ENCODE results near the gene MTO1.

MTO1 gene

DNA sequence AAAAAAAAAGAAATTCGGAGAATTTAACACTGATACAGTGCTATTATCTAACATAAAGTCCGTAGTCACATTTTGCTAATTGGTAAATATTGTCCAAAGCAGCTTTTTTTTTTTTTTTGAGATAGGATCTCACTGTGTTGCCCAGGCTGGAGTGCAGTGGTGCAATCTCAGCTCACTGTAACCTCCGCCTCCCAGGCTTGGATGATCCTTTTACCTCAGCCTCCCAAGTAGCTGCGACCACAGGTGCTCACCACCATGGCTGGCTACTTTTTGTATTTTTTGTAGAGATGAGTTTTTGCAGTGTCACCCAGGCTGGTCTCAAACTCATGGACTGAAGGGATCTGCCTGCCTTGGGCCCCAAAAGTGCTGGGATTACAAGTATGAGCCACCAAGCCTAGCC, 15.9 kb downstream of the MTO1 start:
- H3K4me3 ChIP-seq (ENCODE audit: low read length) = no peak overlapping the region
- DNase-seq (ENCODE audit: low read depth) = no peak
- TF ChIP-seq CTCF (conservative IDR thresholded peaks at IDR 0.05; ENCODE audit: low read length) = no peak

DNA sequence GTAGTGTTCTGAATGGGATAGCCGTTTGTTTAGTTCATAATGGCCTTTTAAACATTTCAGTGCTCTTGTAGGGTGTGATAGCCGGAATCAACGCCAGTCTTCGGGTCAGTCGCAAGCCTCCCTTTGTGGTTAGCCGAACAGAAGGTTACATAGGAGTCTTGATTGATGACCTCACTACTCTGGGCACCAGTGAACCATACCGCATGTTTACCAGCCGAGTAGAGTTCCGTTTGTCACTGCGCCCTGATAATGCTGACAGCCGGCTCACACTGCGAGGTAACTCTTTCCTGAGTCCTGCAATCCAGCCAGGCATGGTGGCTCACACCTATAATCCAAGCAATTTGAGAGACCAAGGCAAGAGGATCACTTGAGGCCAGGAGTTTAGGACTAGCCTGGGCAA, 20.4 kb downstream of the MTO1 start:
- TF ChIP-seq CTCF (conservative IDR thresholded peaks at IDR 0.05; ENCODE audit: low read length) = no peak
- H3K4me3 ChIP-seq (ENCODE audit: low read length) = no peak overlapping the region

DNA sequence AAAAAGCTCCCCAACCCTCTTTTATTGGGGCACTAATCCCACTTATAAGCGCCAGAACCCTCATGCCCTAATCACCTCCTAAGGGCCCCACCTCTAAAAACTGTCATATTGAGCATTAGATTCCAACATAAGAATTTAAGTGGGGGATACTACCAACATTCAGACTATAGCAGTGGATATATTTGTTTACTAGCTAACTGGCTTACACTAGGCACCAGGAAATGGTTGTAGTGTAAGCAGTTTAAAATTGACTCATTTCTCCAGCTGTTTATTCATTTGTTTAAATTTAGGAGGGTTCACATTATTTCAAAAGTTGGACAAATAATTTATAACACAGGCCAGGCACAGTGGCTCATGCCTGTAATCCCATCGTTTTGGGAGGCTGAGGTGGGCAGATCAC, 22.9 kb downstream of the MTO1 start:
- no peak for TF ChIP-seq CTCF (conservative IDR thresholded peaks at IDR 0.05; ENCODE audit: low read length)
- no peak overlapping the region for H3K4me3 ChIP-seq (ENCODE audit: low read length)
- DNase-seq (ENCODE audit: low read depth) = no peak

More for the DNA sequence above, 20.4 kb downstream of the MTO1 start:
- DNase-seq (ENCODE audit: low read depth) = no peak

DNA sequence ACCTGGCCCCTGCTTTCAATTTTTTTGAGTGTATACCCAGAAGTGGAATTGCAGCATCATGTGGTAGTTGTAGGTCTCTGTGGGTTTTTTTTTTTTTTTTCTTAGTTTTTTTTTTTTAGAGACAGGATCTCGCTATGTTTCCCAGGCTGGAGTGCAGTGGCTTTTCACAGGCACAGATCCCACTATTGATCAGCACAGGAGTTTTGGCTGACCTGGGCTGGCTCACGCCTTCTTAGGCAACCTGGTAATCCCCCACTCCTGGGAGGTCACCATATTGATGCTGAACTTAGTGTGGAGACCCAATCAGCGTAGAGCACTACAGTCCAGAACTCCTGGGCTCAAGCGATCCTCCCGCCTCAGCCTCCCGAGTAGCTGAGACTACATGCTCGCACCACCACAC, 25.9 kb downstream of the MTO1 start:
- no peak for DNase-seq (ENCODE audit: low read depth)
- TF ChIP-seq CTCF (conservative IDR thresholded peaks at IDR 0.05; ENCODE audit: low read length) = no peak
- no peak overlapping the region for H3K4me3 ChIP-seq (ENCODE audit: low read length)

DNA sequence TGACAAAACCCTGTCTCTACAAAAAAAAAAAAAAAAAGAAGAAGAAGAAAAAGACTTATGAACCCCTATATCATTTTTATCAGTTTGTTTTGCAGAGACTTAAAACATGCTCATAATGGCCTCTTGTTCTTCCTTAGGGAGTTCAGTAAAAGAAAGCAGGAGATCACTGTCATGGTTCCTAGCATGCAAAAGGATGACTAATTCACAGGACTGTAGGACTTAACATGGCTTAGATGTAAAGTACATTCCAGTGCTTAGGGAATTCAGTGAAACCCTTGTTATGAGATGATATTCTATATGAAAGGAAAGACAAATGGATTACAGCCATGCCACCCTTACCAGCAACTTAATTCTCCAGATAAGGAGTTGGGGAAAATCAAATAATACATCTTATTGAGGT, 29.8 kb downstream of the MTO1 start:
- no peak for TF ChIP-seq CTCF (conservative IDR thresholded peaks at IDR 0.05; ENCODE audit: low read length)
- DNase-seq (ENCODE audit: low read depth) = no peak
- H3K4me3 ChIP-seq (ENCODE audit: low read length) = no peak overlapping the region

- TF ChIP-seq CTCF (conservative IDR thresholded peaks at IDR 0.05; ENCODE audit: low read length) = no peak
- DNase-seq (ENCODE audit: low read depth) = no peak
- no peak overlapping the region for H3K4me3 ChIP-seq (ENCODE audit: low read length)
These were observed 36.4 kb downstream of the MTO1 start for GRCh38 chr6:73497915-73498314.

DNA sequence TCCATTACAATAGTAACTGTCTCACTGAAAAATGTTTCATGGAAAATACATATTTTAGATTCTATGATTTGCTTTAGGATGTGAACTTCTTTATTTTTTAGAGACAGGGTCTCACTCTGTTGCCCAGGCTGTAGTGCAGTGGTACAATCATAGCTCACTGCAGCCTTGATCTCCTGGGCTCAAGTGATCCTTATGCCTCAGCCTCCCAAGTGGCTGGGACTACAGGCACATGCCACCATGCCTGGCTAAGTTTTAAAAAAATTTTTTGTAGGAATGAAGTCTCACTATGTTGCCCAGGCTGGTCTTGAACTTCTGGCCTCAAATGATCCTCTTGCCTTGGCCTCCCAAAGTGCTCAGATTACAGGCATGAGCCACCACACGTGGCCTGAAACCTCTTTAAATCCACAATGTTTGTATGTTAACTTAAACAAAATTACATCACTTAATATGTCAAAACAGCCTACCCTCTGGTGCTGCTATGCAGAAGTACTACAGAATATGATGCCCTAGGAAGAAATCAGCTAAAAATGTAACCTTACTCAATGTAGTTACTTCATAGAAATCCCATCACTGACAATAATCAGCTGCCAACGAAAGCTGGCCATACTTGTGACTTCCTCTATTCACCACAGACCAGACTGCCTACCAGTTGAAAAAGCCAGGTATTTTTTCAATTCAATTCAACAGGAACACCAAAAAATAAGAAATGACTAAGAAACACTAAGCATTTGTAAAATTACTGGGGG, 41.7 kb downstream of the MTO1 start:
- no peak for DNase-seq (ENCODE audit: low read depth)
- no peak overlapping the region for H3K4me3 ChIP-seq (ENCODE audit: low read length)
- TF ChIP-seq CTCF (conservative IDR thresholded peaks at IDR 0.05; ENCODE audit: low read length) = no peak
